ENCODE data around the gene CUX1.

CUX1 gene

DNA sequence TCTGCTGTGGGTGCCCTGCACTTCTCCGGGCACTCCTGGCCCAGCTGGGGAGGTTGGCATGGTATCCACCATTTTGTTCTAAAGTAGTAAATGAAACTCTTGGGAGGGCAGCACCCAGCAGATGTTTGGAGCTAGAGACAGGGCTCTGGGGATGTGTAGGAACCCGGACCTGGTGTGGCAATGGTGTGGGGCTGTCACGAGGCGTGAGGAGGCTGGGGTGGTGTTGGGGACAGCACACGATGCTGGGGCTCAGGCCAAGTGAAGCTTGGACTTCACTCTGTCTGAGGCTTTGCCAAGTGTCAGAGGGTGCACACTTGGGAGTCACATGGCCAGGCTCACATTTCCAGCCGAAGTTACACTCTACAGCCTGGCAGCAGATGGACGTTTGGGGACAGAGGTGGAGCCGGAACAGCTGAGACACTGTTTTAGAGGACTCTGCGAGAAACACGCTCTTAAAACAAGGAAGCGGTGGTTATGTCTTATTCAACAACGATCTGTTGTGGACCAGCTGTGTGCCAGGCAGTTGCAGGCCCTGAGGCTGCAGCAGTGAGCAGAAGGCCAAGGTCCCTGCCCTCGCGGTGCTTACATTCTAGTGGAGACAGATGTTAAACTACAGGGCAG lies 118.2 kb downstream of the CUX1 start:
- no peak overlapping the region for H3K4me3 ChIP-seq (replicated peaks in 1 of 2; ENCODE audit: low read depth in 2 of 2, low read length in 2 of 2)
- TF ChIP-seq CTCF (IDR thresholded peaks at IDR 0.05; ENCODE audit: low read depth, low read length): no peak
- DNase-seq (ENCODE audit: low read depth in 2 of 2): no peak

GRCh38 chr7:101936223-101936610 lies 118.8 kb downstream of the CUX1 start:
- no peak for TF ChIP-seq CTCF (IDR thresholded peaks at IDR 0.05; ENCODE audit: low read depth, low read length)
- DNase-seq (ENCODE audit: low read depth in 2 of 2): peak in 1 of 2 donors; percentile 17
- peak overlapping the region; percentile 11 to 13 for H3K4me3 ChIP-seq (replicated peaks in 1 of 2; ENCODE audit: low read depth in 2 of 2, low read length in 2 of 2)

DNA sequence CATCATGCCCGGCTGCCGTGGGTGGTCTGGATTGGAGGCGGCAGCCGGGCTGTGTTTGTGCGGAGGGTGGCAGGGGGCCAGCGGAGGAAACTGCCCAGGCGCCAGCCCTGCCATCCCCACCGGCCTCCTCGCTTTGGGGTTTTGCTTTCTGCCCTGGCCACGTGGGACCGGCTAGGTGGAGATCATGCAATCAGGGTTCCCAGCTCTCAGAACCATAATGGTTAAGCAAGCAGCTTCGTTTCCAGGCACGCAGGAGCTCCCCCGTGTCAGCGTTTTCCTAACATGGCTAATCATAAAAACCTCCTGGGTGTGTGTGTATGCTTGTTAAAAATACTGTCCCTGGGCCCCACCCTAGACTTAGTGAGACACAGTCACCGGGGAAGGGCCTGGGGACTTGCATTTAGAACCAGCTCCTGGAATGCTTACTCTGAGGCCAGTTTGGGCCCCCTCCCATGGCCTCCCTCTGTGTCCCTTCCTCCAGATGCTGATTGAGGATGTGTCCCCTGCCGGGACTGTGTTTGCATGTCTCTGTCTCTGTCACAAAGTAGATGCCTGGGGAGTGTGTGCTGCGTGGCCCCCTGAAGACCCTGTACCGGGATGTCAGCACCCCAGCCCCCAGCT lies 119.3 kb downstream of the CUX1 start:
- DNase-seq (ENCODE audit: low read depth in 2 of 2): peak; percentile 56 to 70
- peak overlapping the region; percentile 11 to 13 for H3K4me3 ChIP-seq (replicated peaks in 1 of 2; ENCODE audit: low read depth in 2 of 2, low read length in 2 of 2)
- TF ChIP-seq CTCF (IDR thresholded peaks at IDR 0.05; ENCODE audit: low read depth, low read length): no peak

GRCh38 chr7:101937717-101938514 lies 120.5 kb downstream of the CUX1 start:
- DNase-seq (ENCODE audit: low read depth in 2 of 2): no peak
- no peak overlapping the region for H3K4me3 ChIP-seq (replicated peaks in 1 of 2; ENCODE audit: low read depth in 2 of 2, low read length in 2 of 2)
- no peak for TF ChIP-seq CTCF (IDR thresholded peaks at IDR 0.05; ENCODE audit: low read depth, low read length)

GRCh38 chr7:101939136-101939695 lies 121.8 kb downstream of the CUX1 start:
- TF ChIP-seq CTCF (IDR thresholded peaks at IDR 0.05; ENCODE audit: low read depth, low read length): no peak
- no peak overlapping the region for H3K4me3 ChIP-seq (replicated peaks in 1 of 2; ENCODE audit: low read depth in 2 of 2, low read length in 2 of 2)
- DNase-seq (ENCODE audit: low read depth in 2 of 2): no peak

- H3K4me3 ChIP-seq (replicated peaks in 1 of 2; ENCODE audit: low read depth in 2 of 2, low read length in 2 of 2): no peak overlapping the region
- TF ChIP-seq CTCF (IDR thresholded peaks at IDR 0.05; ENCODE audit: low read depth, low read length): no peak
- DNase-seq (ENCODE audit: low read depth in 2 of 2): no peak
Observed at GRCh38 chr7:101940151-101940550, 122.7 kb downstream of the CUX1 start.

All from cardiac fibroblast (primary cell).